H9 (cell line): Measurements from ENCODE around the gene UQCRC1. TPM values are rescaled to one million over a fixed set of nuclear protein-coding genes. Genes with fewer than 3 reads are reported as not detected.

ENCODE experiments used
- DNase-seq: peaks from one replicate; pipeline ENCODE4 v3.0.0-alpha.2; 2017
- H2AFZ ChIP-seq: one replicate; pipeline ENCODE4 v1.6.1; 2013; ENCODE audit warnings: mild to moderate bottlenecking, low read length, control low read depth, moderate library complexity
- H2AK5ac ChIP-seq: 2 replicates; pipeline ENCODE4 v1.6.1; 2013; ENCODE audit warnings: low read length, control low read depth, mixed read lengths; ENCODE audit not compliant: insufficient read length
- H2BK120ac ChIP-seq: one replicate; pipeline ENCODE4 v1.6.1; 2013; ENCODE audit warnings: low read depth, mild to moderate bottlenecking, low read length, control low read depth, inconsistent platforms; ENCODE audit not compliant: poor library complexity, severe bottlenecking
- H2BK12ac ChIP-seq: 2 replicates; pipeline ENCODE4 v1.6.1; 2013; ENCODE audit warnings: low read length, control low read depth, mixed read lengths, low read depth; ENCODE audit not compliant: insufficient read length
- H2BK15ac ChIP-seq: 2 replicates; pipeline ENCODE4 v1.6.1; 2013; ENCODE audit warnings: low read depth, low read length, control low read depth
- H2BK20ac ChIP-seq: one replicate; pipeline ENCODE4 v1.6.1; 2013; ENCODE audit warnings: low read depth, mild to moderate bottlenecking, low read length, control low read depth, inconsistent platforms; ENCODE audit not compliant: poor library complexity, severe bottlenecking
- H2BK5ac ChIP-seq: 2 replicates; pipeline ENCODE4 v1.6.1; 2013; ENCODE audit warnings: low read length, control low read depth, mixed read lengths; ENCODE audit not compliant: insufficient read length
- H3K14ac ChIP-seq: 2 replicates; pipeline ENCODE4 v1.6.1; 2013; ENCODE audit warnings: low read length, control low read depth; ENCODE audit not compliant: insufficient read depth
- H3K18ac ChIP-seq: 2 replicates; pipeline ENCODE4 v1.6.1; 2013; ENCODE audit warnings: low read depth, mild to moderate bottlenecking, mixed read lengths, low read length, control low read depth; ENCODE audit not compliant: insufficient read length
- H3K23ac ChIP-seq: 2 replicates; pipeline ENCODE4 v1.6.1; 2013; ENCODE audit warnings: low read length, control low read depth, mixed read lengths, low read depth; ENCODE audit not compliant: insufficient read length
- H3K23me2 ChIP-seq: 2 replicates; pipeline ENCODE4 v1.6.1; 2013; ENCODE audit warnings: low read depth, mild to moderate bottlenecking, mixed read lengths, low read length, control low read depth; ENCODE audit not compliant: insufficient read length, poor library complexity, severe bottlenecking
- H3K27ac ChIP-seq: 2 replicates; pipeline ENCODE4 v1.5.1; 2013; ENCODE audit warnings: low read length, control low read depth, mixed read lengths, low read depth; ENCODE audit not compliant: insufficient read length
- H3K27me3 ChIP-seq: 2 replicates; pipeline ENCODE4 v1.6.1; 2013; ENCODE audit warnings: low read length, control low read depth, inconsistent platforms; ENCODE audit not compliant: insufficient read depth
- H3K4ac ChIP-seq: 2 replicates; pipeline ENCODE4 v1.6.1; 2013; ENCODE audit warnings: low read depth, mild to moderate bottlenecking, control low read depth, inconsistent platforms, low read length, moderate library complexity
- H3K4me1 ChIP-seq: 2 replicates; pipeline ENCODE4 v1.6.1; 2013; ENCODE audit warnings: low read length, control low read depth, inconsistent platforms; ENCODE audit not compliant: insufficient read depth
- H3K4me2 ChIP-seq: 2 replicates; pipeline ENCODE4 v1.6.1; 2013; ENCODE audit warnings: low read length, control low read depth, mixed read lengths; ENCODE audit not compliant: insufficient read length, insufficient read depth
- H3K56ac ChIP-seq: 2 replicates; pipeline ENCODE4 v1.6.1; 2013; ENCODE audit warnings: low read depth, mild to moderate bottlenecking, mixed read lengths, low read length, control low read depth; ENCODE audit not compliant: insufficient read length
- H3K79me1 ChIP-seq: 2 replicates; pipeline ENCODE4 v1.6.1; 2013; ENCODE audit warnings: low read depth, mild to moderate bottlenecking, moderate library complexity, low read length, control low read depth, inconsistent platforms; ENCODE audit not compliant: insufficient read depth, poor library complexity, severe bottlenecking
- H3K79me2 ChIP-seq: 2 replicates; pipeline ENCODE4 v1.6.1; 2013; ENCODE audit warnings: low read length, control low read depth, inconsistent platforms; ENCODE audit not compliant: insufficient read depth
- H3K9ac ChIP-seq: 2 replicates; pipeline ENCODE4 v1.6.1; 2013; ENCODE audit warnings: low read length, control low read depth, mixed read lengths; ENCODE audit not compliant: insufficient read length; ENCODE audit errors: extremely low read depth
- H3K9me3 ChIP-seq: one replicate; pipeline ENCODE4 v1.6.1; 2013; ENCODE audit warnings: low read depth, low read length, inconsistent platforms; ENCODE audit not compliant: control insufficient read depth
- H3T11ph ChIP-seq: one replicate; pipeline ENCODE4 v1.6.1; 2013; ENCODE audit warnings: mild to moderate bottlenecking, low read length, control low read depth, inconsistent platforms
- H4K20me1 ChIP-seq: one replicate; pipeline ENCODE4 v1.6.1; 2013; ENCODE audit not compliant: control insufficient read depth, insufficient read length, insufficient read depth
- H4K5ac ChIP-seq: 2 replicates; pipeline ENCODE4 v1.6.1; 2013; ENCODE audit warnings: low read depth, mild to moderate bottlenecking, mixed read lengths, low read length, control low read depth; ENCODE audit not compliant: insufficient read length
- H4K8ac ChIP-seq: replicated peaks from 2 replicates; pipeline ENCODE4 v1.6.1; 2013; ENCODE audit warnings: low read length, control low read depth, mixed read lengths, low read depth; ENCODE audit not compliant: insufficient read length
- H4K91ac ChIP-seq: 2 replicates; pipeline ENCODE4 v1.6.1; 2013; ENCODE audit warnings: low read depth, mild to moderate bottlenecking, moderate library complexity, mixed read lengths, low read length, control low read depth; ENCODE audit not compliant: insufficient read length
- H3K27ac Mint-ChIP-seq, 3 experiments: 2 replicates in 2 of 3; 3 replicates in 1 of 3; pipeline ENCODE4 v1.8.0; 2020 to 2021; ENCODE audit warnings: mixed read lengths in 3 of 3, mild to moderate bottlenecking in 1 of 3, moderate library complexity in 1 of 3
- H3K27me3 Mint-ChIP-seq: 2 replicates; pipeline ENCODE4 v1.8.0; 2021; ENCODE audit warnings: low read depth, mild to moderate bottlenecking, moderate library complexity, mixed read lengths
- H3K36me3 Mint-ChIP-seq, 3 experiments: 2 replicates in 2 of 3; 3 replicates in 1 of 3; pipeline ENCODE4 v1.8.0; 2020 to 2021; ENCODE audit warnings: low read depth in 3 of 3, mixed read lengths in 3 of 3; ENCODE audit not compliant: insufficient read depth in 1 of 3
- H3K4me1 Mint-ChIP-seq, 2 experiments: 2 replicates each; pipeline ENCODE4 v1.8.0; 2020; ENCODE audit warnings: mixed read lengths in 2 of 2
- H3K4me3 Mint-ChIP-seq, 2 experiments: 2 replicates in 1 of 2; 3 replicates in 1 of 2; pipeline ENCODE4 v1.8.0; 2020 to 2021; ENCODE audit warnings: mild to moderate bottlenecking in 2 of 2, mixed read lengths in 2 of 2, moderate library complexity in 1 of 2
- H3K9me3 Mint-ChIP-seq, 2 experiments: 2 replicates in 1 of 2; 3 replicates in 1 of 2; pipeline ENCODE4 v1.8.0; 2020; ENCODE audit warnings: mild to moderate bottlenecking in 2 of 2, mixed read lengths in 2 of 2, moderate library complexity in 1 of 2
- CTCF ChIP-seq: fragments of 200-600 bp; sonication (generic); conservative IDR thresholded peaks from 3 replicates; pipeline ENCODE4 v1.8.0; 2021; ENCODE audit warnings: antibody characterized with exemption, mild to moderate bottlenecking
- WGBS: extraction: QIAGEN DNeasy Blood & Tissue Kit; methylation state at CpG from one replicate; pipeline ENCODE4 v1.1.7; 2013; ENCODE audit warnings: missing lambda C conversion rate, low lambda C conversion rate, mixed read lengths; ENCODE audit not compliant: insufficient read length; ENCODE audit errors: extremely low coverage; 5-methylcytosine and 5-hydroxymethylcytosine counted together
- total RNA-seq: library from RNA; stranded (reverse); gene quantifications from 2 replicates; pipeline ENCODE4 v1.2.1, GENCODE V29; 2021

UQCRC1 gene
- total RNA-seq, 1 experiment from 2014 or later = 285 TPM

- Histone ChIP-seq H3K9me3 (no peaks in the 10 kb centered on the region), H3K27me3 (no peaks in the 10 kb centered on the region), H2BK20ac (no peak overlapping the region), H2BK12ac (no peak overlapping the region), H2BK5ac (no peak overlapping the region), H3K56ac (no peak overlapping the region), H2BK120ac (no peak overlapping the region), H3T11ph (no peak overlapping the region), H2AFZ (no peak overlapping the region), H4K91ac (no peak overlapping the region), H4K8ac (no peak overlapping the region), H3K4ac (no peak overlapping the region), H3K4me1 (no peaks in the 10 kb centered on the region; the same call in 1 of the 2 replicates), H3K4me2 (no peak overlapping the region), H4K20me1 (no peaks in the 10 kb centered on the region), H3K23ac (no peak overlapping the region), H3K9ac (no peak overlapping the region), H3K79me2 (no peaks in the 10 kb centered on the region), H2BK15ac (no peak overlapping the region), H3K18ac (no peak overlapping the region), H3K23me2 (peaks cover 6% of the 10 kb centered on the region), H3K79me1 (no peaks in the 10 kb centered on the region), H2AK5ac (no peak overlapping the region), H3K27ac (no peak overlapping the region), H3K14ac (no peak overlapping the region), H4K5ac (no peak overlapping the region)
- H3K4me3 Mint-ChIP-seq = no peak overlapping the region; a peak in 1 of 5 replicates
- H3K9me3 Mint-ChIP-seq = no peaks in the 10 kb centered on the region
- peak overlapping the region in 2 of 3 experiments; percentile 55 to 61; a peak in 1 of 7 replicates for H3K27ac Mint-ChIP-seq
- peaks cover 47 to 77% (median 76%) of the 10 kb centered on the region in 3 experiments for H3K36me3 Mint-ChIP-seq
- WGBS = no CpG with 5 or more reads among the region's 8 CpGs
- H3K27me3 Mint-ChIP-seq = peaks cover 1% of the 10 kb centered on the region; the same call in 1 of the 2 replicates
- TF ChIP-seq CTCF = no peak
- DNase-seq = no peak
- peaks cover 6 to 8% of the 10 kb centered on the region in 2 experiments for H3K4me1 Mint-ChIP-seq
Observed at GRCh38 chr3:48630407-48630806, 21.0 kb upstream of the UQCRC1 start.
